PC-3 (cell line): ENCODE data around the gene RSBN1L. TPM values are rescaled to one million over a fixed set of nuclear protein-coding genes. Genes with fewer than 3 reads are reported as not detected.
A peak's percentile ranks its signal among the peaks of the same experiment; 100 is the strongest.

Experiments used
- ATAC-seq: fragments of 200-7000 bp; cut with Tn5 transposase; 2 replicates; pipeline ENCODE4 v1.9.1; 2020; ENCODE audit warnings: mild to moderate bottlenecking, moderate library complexity
- BruUV-seq: library from RNA; stranded (reverse); fragments of 400-500 nt; replicated peaks from 2 replicates; lab custom pipeline; 2021; lab: Mats Ljungman, UMichigan
- CTCF ChIA-PET: fragments of 300-600 bp; sonication (Branson Sonifier 250); formaldehyde crosslinking; loops from one replicate; lab custom pipeline; 2022; ENCODE audit warnings: antibody characterized with exemption; lab: Charles Lee
- POLR2A ChIA-PET: fragments of 300-600 bp; sonication (Branson Sonifier 250); formaldehyde crosslinking; loops from one replicate; lab custom pipeline; 2022; ENCODE audit warnings: antibody characterized with exemption; ENCODE audit not compliant: unreplicated experiment; lab: Charles Lee
- DNase-seq: peaks from one replicate; pipeline ENCODE4 v3.0.0-alpha.2; 2015
- H2AFZ ChIP-seq: fragments of 300-600 bp; sonication (generic); 2 replicates; pipeline ENCODE4 v1.6.0; 2016; ENCODE audit warnings: antibody characterized with exemption, low read length
- H3F3A ChIP-seq: fragments of 300-600 bp; sonication (generic); one replicate; pipeline ENCODE4 v1.6.0; 2017; ENCODE audit warnings: antibody characterized with exemption, low read length, control low read depth, mild to moderate bottlenecking; ENCODE audit not compliant: unreplicated experiment
- H3K27ac ChIP-seq: fragments of 300-600 bp; sonication (generic); 2 replicates; pipeline ENCODE4 v1.5.1; 2016; ENCODE audit warnings: mild to moderate bottlenecking, low read length
- H3K27me3 ChIP-seq: fragments of 300-600 bp; sonication (generic); 2 replicates; pipeline ENCODE4 v1.6.1; 2016; ENCODE audit warnings: low read length, mixed read lengths
- H3K36me3 ChIP-seq: fragments of 300-600 bp; sonication (generic); 2 replicates; pipeline ENCODE4 v1.6.1; 2016; ENCODE audit warnings: low read depth, mixed run types, low read length, mixed read lengths
- H3K4me1 ChIP-seq: fragments of 300-600 bp; sonication (generic); 2 replicates; pipeline ENCODE4 v1.5.1; 2016; ENCODE audit warnings: low read length; ENCODE audit not compliant: insufficient read depth
- H3K4me2 ChIP-seq: fragments of 300-600 bp; sonication (generic); 2 replicates; pipeline ENCODE4 v1.6.0; 2016; ENCODE audit warnings: low read length
- H3K4me3 ChIP-seq: fragments of 300-600 bp; sonication (generic); 2 replicates; pipeline ENCODE4 v1.5.1; 2016; ENCODE audit warnings: mild to moderate bottlenecking, low read length, mixed read lengths
- H3K79me2 ChIP-seq: fragments of 300-600 bp; sonication (generic); 2 replicates; pipeline ENCODE4 v1.6.1; 2017; ENCODE audit warnings: low read length, mixed read lengths
- H3K9ac ChIP-seq: fragments of 300-600 bp; sonication (generic); 2 replicates; pipeline ENCODE4 v1.6.0; 2016; ENCODE audit warnings: mild to moderate bottlenecking, low read length
- H3K9me2 ChIP-seq: fragments of 300-600 bp; sonication (generic); replicated peaks from 2 replicates; pipeline ENCODE4 v1.6.1; 2016; ENCODE audit warnings: mixed run types, low read length, mixed read lengths
- H3K9me3 ChIP-seq: fragments of 300-600 bp; sonication (generic); 2 replicates; pipeline ENCODE4 v1.6.1; 2016; ENCODE audit warnings: low read length, mixed read lengths
- H4K20me1 ChIP-seq: fragments of 300-600 bp; sonication (generic); 2 replicates; pipeline ENCODE4 v1.6.1; 2016; ENCODE audit warnings: low read length, mixed read lengths
- CTCF ChIP-seq: fragments of 300-600 bp; sonication (generic); conservative IDR thresholded peaks from 2 replicates; pipeline ENCODE4 v1.5.1; 2017; ENCODE audit warnings: antibody characterized with exemption, low read depth, mild to moderate bottlenecking, low read length
- EZH2 ChIP-seq: fragments of 300-600 bp; sonication (generic); IDR thresholded peaks from one replicate; pipeline ENCODE4 v1.6.1; 2017; ENCODE audit warnings: antibody characterized with exemption, mild to moderate bottlenecking, low read length; ENCODE audit not compliant: unreplicated experiment
- EZH2phosphoT487 ChIP-seq: fragments of 300-600 bp; sonication (generic); IDR thresholded peaks from 2 replicates; pipeline ENCODE4 v1.6.1; 2018; ENCODE audit warnings: mild to moderate bottlenecking, antibody characterized with exemption, low read length, borderline replicate concordance
- intact Hi-C: fragments of 100-400 bp; cut with micrococcal nuclease; formaldehyde crosslinking; loops from 2 replicates; pipeline ENCODE4 v1.9.0; 2023
- total RNA-seq: library from RNA; depleted of rRNA; stranded (reverse); fragments of >200 nt; gene quantifications from 2 replicates; pipeline ENCODE4 v1.2.3, GENCODE V29; 2014

Gene RSBN1L
- total RNA-seq, 1 experiment from 2014 or later, result 6.9 TPM

- Histone ChIP-seq H3K9me2 (no peaks in the 10 kb centered on the region), H3K79me2 (no peaks in the 10 kb centered on the region), H3K36me3 (no peaks in the 10 kb centered on the region), H3K4me1 (peaks cover 7% of the 10 kb centered on the region; the same call in 1 of the 2 replicates), H3F3A (no peaks in the 10 kb centered on the region), H3K9ac (no peak overlapping the region), H3K4me2 (no peak overlapping the region), H3K9me3 (no peaks in the 10 kb centered on the region), H3K27me3 (no peaks in the 10 kb centered on the region), H3K4me3 (no peak overlapping the region), H4K20me1 (no peaks in the 10 kb centered on the region), H2AFZ (no peak overlapping the region), H3K27ac (no peak overlapping the region)
- ChIA-PET POLR2A (no interaction called here), CTCF (no interaction called here)
- ATAC-seq, result no peak
- TF ChIP-seq CTCF (no peak), EZH2phosphoT487 (no peak), EZH2 (no peak)
- intact Hi-C loops, result no loop called here
- no peak for DNase-seq
- no TSS peak for BruUV-seq
These were observed 31.1 kb upstream of the RSBN1L start for GRCh38 chr7:77665161-77665560.

- Histone ChIP-seq H3K4me1 (peaks cover 7% of the 10 kb centered on the region; the same call in 1 of the 2 replicates), H3K4me2 (no peak overlapping the region), H3K79me2 (no peaks in the 10 kb centered on the region), H2AFZ (no peak overlapping the region), H3K9me3 (no peaks in the 10 kb centered on the region), H3K9me2 (no peaks in the 10 kb centered on the region), H3K9ac (no peak overlapping the region), H3K27ac (no peak overlapping the region), H4K20me1 (no peaks in the 10 kb centered on the region), H3K4me3 (no peak overlapping the region), H3K27me3 (no peaks in the 10 kb centered on the region), H3F3A (no peaks in the 10 kb centered on the region), H3K36me3 (no peaks in the 10 kb centered on the region)
- ATAC-seq (peak; percentile 84), DNase-seq (peak; percentile 14)
- no peak for TF ChIP-seq EZH2phosphoT487
- ChIA-PET POLR2A (no interaction called here), CTCF (interaction anchor here (0.8 kb wide), 1 partner anchor 16 kb away, joined by 4 read pairs; no protein-coding TSS in a partner anchor)
- intact Hi-C loops, result no loop called here
- BruUV-seq, result no TSS peak
These were observed 28.7 kb upstream of the RSBN1L start for GRCh38 chr7:77667459-77668086.

- Histone ChIP-seq H3K9me2 (no peaks in the 10 kb centered on the region), H3K4me2 (no peak overlapping the region), H3K4me3 (no peak overlapping the region), H3K79me2 (no peaks in the 10 kb centered on the region), H3K36me3 (no peaks in the 10 kb centered on the region), H3K9ac (no peak overlapping the region), H3K27me3 (no peaks in the 10 kb centered on the region), H4K20me1 (no peaks in the 10 kb centered on the region), H3K4me1 (peaks cover 27% of the 10 kb centered on the region), H3K27ac (peak overlapping the region; percentile 32; the same call in 1 of the 2 replicates), H3K9me3 (no peaks in the 10 kb centered on the region), H3F3A (no peaks in the 10 kb centered on the region), H2AFZ (no peak overlapping the region)
- peak; percentile 94 for DNase-seq
- POLR2A ChIA-PET, result interaction anchor here (0.6 kb wide), 2 partner anchors 21 to 136 kb away, joined by 3 to 5 read pairs; no protein-coding TSS in a partner anchor
- CTCF ChIA-PET, result interaction anchor here (0.7 to 1.0 kb wide), 2 partner anchors 23 to 358 kb away, joined by 3 to 4 read pairs; no protein-coding TSS in a partner anchor
- peak; percentile 96 for ATAC-seq
- no TSS peak for BruUV-seq
- intact Hi-C loops, result loop anchor here (2.0 kb wide), 1 partner anchor 22 kb away; the partner anchor contains the start of gene RSBN1L
- TF ChIP-seq EZH2 (no peak), CTCF (no peak), EZH2phosphoT487 (no peak)
These were observed 21.4 kb upstream of the RSBN1L start for GRCh38 chr7:77674878-77675277.
